GM10266 (cell line): ENCODE results near the gene MCOLN2.
"Not testable (repeated sequence)": the region's sequence is repeated elsewhere in the genome, so short reads cannot be mapped to it uniquely, and the experiment has no call there.

ENCODE experiments used
- DNase-seq: peaks from one replicate; pipeline ENCODE4 v3.0.0; 2012; ENCODE audit errors: extremely low spot score
- CTCF ChIP-seq: IDR thresholded peaks from 2 replicates; pipeline ENCODE4 v1.5.1; 2012; ENCODE audit warnings: mild to moderate bottlenecking, low read depth; ENCODE audit not compliant: control insufficient read depth, insufficient read depth; ENCODE audit errors: missing control alignments

The MCOLN2 gene

GRCh38 chr1:84912726-84913554 lies 84.0 kb downstream of the MCOLN2 start:
- no peak for DNase-seq
- no peak for TF ChIP-seq CTCF

GRCh38 chr1:84908746-84909464 lies 88.0 kb downstream of the MCOLN2 start:
- DNase-seq, result not testable (repeated sequence)

- TF ChIP-seq CTCF, result no peak
These were observed 89.7 kb downstream of the MCOLN2 start for GRCh38 chr1:84907095-84907827.

GRCh38 chr1:84902727-84903126 lies 94.2 kb downstream of the MCOLN2 start:
- not testable (repeated sequence) for DNase-seq

More at GRCh38 chr1:84907095-84907827, 89.7 kb downstream of the MCOLN2 start:
- no peak for DNase-seq

- TF ChIP-seq CTCF, result no peak
- no peak for DNase-seq
These were observed 96.9 kb downstream of the MCOLN2 start for GRCh38 chr1:84899969-84900368.

GRCh38 chr1:84896279-84896678 lies 100.6 kb downstream of the MCOLN2 start:
- no peak for DNase-seq

GRCh38 chr1:84892705-84893618 lies 104.0 kb downstream of the MCOLN2 start, which contains the start of gene LPAR3:
LPAR3 (minus strand) TSS chr1:84893206; CDS start chr1:84866120, 27,086 bp downstream.
- TF ChIP-seq CTCF, result no peak
- no peak for DNase-seq

More at GRCh38 chr1:84896279-84896678, 100.6 kb downstream of the MCOLN2 start:
- TF ChIP-seq CTCF, result no peak
